Smooth muscle cell of the brain vasculature (primary cell): Measurements from ENCODE around the gene ENOX2.
"Not testable (repeated sequence)": the region's sequence is repeated elsewhere in the genome, so short reads cannot be mapped to it uniquely, and the experiment has no call there.

Experiments
- DNase-seq: peaks from one replicate; pipeline ENCODE4 v3.0.0-alpha.2; 2012; ENCODE audit warnings: low read depth, low spot score

Gene ENOX2

DNA sequence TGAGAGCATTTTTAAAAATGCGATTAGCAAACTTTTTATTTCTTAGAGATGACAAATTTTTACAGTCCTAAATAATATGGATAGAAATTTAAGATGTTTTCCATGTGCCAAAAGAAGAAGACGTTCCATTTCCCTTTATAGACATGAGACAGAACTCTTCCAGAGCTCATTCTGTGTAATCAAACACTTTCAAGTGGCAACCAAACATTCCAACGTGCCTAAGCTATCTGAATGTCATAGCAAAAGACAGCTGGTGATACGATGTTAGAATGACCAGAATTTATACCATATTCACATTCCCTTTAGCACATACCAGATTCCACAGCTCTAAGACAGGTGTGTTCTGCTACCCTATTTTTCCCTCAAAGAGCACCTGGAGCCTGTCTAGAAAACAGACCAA is 133.2 kb downstream of the ENOX2 start:
- DNase-seq: no peak

GRCh38 chrX:130758072-130758471 is 144.9 kb downstream of the ENOX2 start:
- no peak for DNase-seq

DNA sequence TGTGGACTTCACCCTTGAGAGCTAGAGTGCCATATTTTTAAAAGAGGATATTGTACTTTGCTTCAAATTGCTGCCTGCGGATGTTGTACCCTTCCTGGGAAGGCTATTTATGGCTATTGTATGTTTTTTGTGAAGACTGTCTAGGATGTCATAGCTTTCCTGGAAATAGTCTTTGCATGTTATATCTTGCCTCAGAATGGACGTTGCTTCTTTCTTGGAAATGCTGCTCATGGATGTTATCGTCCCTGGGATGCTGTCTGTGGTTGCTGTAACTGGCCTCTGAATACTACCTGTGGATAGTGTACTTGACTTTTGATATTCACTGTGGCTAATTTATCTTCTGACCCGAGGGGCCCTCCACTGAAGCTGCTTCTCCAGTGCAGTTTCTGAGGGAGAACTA is 146.8 kb downstream of the ENOX2 start:
- no peak for DNase-seq

DNA sequence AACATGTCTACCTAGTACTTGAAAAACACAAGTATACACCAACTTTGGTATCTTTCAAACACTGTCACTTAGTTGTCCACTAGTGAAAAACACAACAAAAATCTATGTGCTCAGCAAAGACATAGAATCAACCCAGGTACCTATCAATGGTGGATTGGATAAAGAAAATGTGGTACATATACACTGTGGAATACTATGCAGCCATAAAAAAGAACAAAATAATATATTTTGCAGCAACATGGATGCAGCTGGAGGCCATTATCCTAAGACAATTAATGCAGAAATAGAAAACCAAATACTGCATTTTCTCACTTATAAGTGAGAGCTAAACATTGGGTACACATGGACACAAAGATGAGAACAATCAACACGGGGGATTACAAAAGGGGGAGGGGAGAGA is 148.7 kb downstream of the ENOX2 start:
- DNase-seq: no peak

GRCh38 chrX:130746709-130747342 is 156.2 kb downstream of the ENOX2 start:
- no peak for DNase-seq

- DNase-seq: no peak
Measured at GRCh38 chrX:130746077-130746476, 156.9 kb downstream of the ENOX2 start.

GRCh38 chrX:130741584-130741983 is 161.4 kb downstream of the ENOX2 start:
- DNase-seq: no peak

- no peak for DNase-seq
Measured at GRCh38 chrX:130741151-130741550, 161.9 kb downstream of the ENOX2 start.

DNA sequence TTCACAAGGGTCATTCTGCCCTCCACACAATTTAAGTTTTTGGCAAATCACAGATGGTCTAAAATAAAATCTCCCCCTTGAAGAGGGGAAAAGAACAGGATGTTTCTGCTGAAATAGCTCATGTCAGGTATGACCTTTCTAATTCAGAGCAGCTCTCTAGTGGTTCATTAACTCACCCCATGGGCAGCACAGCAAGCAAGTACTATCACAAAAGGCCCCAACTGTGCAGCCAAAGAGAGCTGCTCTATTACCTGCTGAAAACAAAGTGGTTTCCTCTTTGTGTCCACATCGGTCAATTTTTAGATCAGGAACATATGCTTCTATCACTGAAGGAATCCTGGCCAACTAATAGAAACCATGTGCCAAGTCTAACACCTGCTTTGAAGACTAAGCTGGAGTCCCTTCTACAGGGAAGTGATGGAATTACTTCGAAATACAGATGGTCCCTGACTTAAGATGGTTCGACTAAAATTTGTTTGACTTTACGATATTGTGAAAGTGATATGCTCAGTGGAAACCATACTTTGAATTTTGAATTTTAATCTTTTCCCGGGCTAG is 164.3 kb downstream of the ENOX2 start:
- no peak for DNase-seq

DNA sequence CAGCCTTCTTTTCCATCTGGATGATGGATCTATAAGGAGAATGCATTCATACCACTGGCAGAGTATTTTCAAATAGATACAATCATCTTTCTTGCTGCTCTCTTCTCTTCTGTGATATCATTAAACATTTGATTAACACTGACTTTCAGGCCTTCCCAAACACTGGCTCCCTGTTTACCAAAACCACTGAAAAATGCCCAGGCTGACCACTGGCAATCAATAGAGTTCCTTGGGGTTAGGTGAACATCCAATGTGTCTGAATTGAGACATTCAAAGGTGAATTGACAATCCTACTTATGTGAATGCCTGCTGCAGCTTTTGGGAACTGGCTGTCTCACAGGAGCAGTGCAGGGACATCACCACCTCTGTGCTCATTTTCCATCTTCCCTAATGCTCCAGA is 168.3 kb downstream of the ENOX2 start:
- DNase-seq: no peak

DNA sequence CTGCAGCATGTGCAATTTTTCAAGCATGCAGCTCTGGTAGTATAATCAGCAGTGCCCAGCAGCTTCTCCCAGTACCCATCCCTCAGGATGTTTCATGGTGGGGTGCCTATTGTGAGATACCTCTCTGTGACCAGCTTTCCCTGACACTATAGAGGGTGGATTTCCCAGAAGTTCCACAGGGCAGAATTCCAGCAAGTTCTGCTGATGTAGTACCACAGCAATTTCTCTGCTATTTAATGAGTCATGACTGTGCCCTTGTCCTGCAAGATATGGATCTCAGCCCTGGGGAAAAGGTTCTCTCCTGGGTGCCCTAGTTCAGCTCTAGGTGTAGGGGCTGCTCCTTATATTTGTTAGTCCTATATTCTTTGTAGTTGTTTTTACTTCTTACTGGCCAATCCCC is 174.8 kb downstream of the ENOX2 start:
- DNase-seq: no peak

DNA sequence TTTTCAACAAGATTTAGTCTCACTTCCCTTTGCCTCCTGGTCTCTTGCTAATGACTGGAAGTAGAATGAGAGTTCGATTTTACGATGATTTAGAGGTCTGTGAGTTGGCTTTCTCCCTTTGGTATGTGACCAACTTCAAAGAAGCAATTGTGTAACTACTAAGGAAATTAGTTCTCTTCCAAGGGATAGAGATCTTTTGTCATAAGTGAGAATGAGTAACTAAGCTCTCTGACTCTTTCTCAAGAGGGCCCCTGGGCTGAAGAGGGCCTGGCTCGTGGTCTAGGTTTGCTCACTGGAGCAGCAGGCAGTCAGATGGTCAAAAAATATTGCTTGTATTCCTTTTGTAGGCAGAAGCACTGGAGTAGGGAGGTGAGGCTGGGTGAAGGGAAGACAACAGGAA is 176.3 kb downstream of the ENOX2 start:
- DNase-seq: no peak

DNA sequence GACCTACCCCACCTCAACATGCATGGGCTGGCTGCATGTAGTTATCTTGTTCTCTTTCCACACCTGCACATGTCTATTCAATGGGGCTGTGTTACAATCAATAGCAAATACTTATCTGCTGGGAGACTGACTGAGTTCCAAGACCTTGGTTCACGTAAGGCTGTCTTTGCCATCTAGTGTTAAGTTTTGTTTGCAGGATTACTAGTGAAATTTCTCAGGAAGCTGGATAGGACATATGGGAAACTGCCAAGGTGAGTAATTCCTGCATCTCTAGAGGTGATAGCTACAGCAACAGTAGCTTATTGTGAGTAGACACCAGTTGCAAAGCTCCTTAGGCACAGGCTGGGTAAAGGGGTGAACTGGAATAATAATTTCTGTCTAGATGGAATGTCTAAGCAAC is 177.5 kb downstream of the ENOX2 start:
- no peak for DNase-seq

DNA sequence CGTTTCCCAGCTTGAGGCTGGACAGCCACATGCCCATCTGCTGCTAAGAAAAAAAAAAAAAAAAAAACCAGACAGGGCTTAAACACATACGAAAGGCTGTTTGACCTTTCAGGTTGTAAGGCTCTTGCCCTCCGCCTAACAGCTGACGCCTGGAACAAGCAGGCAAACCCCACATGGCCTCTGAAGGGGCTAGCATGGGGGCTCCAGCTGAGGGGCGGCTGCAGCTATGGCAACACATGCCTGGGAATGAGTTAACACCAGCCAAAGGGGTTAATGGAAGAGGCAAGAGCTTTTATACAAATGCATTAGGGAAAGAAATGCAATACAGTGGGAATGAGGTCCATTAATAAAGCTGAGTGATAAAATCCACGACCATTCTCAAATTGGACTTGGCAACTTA is 183.6 kb downstream of the ENOX2 start:
- no peak for DNase-seq

- no peak for DNase-seq
Measured at GRCh38 chrX:130718137-130718536, 184.9 kb downstream of the ENOX2 start.

DNA sequence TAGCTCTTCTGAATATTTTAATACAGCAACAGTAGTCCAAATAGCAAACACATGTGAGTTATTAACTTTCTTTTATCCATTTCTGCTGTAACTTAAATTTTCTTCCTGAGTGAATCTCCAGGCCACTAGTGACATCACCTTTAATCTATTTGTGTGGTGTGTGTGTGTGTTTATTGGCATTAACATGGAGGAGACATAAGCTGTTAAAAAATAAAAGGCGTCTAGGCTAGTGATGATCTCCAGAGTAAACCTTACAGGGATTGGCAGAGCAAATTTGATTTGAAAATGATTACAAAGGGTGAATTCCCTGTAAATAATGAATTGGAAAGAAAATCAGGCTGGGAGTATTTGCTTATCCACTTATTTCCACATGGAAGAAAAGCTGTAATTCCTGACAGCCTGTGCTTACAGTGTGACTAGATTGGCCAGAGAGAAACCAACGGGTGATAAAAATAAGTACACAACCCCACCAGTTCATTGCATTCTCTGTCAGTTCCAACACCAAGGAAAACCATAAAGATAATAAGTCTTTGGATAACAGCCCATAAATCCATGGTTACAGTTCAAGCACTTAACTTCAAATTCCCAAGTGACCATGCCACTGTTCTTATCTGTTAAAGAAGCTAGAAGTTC is 186.1 kb downstream of the ENOX2 start:
- DNase-seq: no peak

DNA sequence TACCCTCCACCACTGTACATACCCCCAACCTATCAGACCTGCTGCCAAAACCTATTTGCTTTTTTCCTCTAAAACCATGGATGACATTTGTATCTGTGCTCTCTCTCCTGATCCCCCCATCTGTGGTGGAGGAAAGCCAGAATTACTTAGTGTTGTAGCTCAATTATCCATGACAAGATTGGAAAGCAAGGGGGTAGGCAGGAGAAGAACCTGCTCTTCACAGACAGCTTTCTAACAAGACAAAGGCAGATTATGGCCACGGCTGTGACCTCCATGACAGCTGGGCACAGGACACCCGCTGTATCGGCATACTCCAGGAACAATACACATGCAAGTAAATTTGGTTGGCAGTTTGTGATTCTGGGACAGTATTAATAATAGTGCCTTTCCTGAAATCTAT is 186.7 kb downstream of the ENOX2 start:
- no peak for DNase-seq

DNA sequence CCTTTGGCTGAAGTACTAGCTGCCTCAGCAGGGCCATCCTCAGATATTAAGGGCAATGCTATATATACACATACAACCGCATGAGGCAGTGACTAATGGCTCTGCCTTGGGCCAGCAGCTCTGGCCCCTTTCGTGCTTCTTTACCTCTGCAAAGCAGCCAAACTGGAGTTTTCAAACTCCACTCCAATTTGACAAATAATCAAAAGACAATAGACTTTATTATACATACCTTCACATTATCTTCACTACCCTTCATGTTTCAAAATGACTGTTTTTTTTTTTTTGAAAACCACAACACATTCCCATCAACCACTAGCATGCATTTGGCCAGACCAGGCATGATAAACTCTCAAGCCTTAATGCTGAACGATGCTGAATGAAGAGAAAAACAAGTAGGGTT is 187.7 kb downstream of the ENOX2 start:
- DNase-seq: no peak

- no peak for DNase-seq
Measured at GRCh38 chrX:130714665-130715064, 188.3 kb downstream of the ENOX2 start.

DNA sequence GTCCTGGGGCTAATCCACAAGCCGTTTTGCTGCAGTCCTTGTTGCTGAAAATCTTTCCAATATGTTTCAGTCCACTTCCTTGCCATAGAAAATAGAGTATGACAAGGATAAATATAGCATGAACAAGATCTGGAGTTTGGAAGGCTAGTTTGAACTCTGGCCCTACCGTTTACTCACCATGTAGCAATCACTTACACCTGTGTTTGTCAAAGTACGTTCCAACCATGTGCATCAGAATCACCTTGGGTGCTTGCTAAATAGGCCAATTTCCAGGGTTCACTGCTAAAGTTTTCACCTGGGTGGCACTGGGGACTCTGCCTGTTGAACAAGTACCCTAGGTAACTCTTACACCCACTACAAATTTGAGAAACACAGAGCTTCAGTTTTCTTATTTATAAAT is 188.9 kb downstream of the ENOX2 start:
- DNase-seq: no peak

DNA sequence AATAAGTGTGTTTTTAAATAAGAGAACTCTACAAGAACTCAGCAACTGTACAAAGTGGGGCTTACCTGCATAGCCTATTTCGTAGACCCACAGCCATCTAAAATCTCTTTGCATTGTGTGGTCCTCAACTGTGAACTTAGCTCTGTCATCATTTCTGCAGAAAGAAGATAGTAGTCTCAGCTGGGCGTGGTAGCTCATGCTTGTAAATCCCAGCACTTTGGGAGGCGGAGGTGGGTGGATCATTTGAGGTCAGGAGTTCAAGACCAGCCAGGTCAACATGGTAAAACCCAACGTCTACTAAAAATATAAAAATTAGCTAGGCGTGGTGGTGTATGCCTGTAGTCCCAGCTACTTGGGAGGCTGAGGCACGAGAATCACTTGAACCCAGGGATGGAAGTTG is 193.8 kb downstream of the ENOX2 start:
- not testable (repeated sequence) for DNase-seq

DNA sequence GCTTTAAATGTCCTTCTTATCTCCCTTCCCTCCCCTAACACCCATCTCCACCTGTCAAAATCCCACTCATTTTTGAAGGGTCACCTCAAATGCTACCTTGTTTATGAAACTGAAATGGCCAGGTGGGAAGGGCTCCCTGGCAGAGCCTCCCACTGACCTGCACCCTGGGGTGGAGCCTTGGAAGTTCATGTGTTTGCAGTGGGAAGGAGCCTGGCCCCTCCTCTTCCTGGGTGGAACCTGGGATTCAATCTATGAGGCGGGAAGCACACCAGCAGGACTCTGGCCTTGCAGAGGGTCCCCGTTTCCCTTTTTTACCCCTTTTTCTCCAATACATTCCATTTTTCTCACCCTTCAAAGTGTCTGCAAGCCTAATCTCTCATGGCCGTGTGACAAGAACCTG is 197.4 kb downstream of the ENOX2 start:
- no peak for DNase-seq
